Lower leg skin (tissue), 3 donors: ENCODE results near the gene ZIC5.

Experiments
- POLR2A ChIP-seq, 2 donors: fragments of 450-650 bp; IDR thresholded peaks; one replicate each; pipeline ENCODE4 v1.6.1; 2016 to 2017; ENCODE audit warnings: antibody characterized with exemption in 2 of 2, mild to moderate bottlenecking in 1 of 2, moderate library complexity in 1 of 2
- TF ChIP-seq, protein P1 (sequence below), 3 donors: fragments of 450-650 bp; IDR thresholded peaks; one replicate each; pipeline ENCODE4 v1.5.1; 2016; ENCODE audit warnings: antibody characterized with exemption in 3 of 3, mild to moderate bottlenecking in 3 of 3, moderate library complexity in 2 of 3

DNA sequence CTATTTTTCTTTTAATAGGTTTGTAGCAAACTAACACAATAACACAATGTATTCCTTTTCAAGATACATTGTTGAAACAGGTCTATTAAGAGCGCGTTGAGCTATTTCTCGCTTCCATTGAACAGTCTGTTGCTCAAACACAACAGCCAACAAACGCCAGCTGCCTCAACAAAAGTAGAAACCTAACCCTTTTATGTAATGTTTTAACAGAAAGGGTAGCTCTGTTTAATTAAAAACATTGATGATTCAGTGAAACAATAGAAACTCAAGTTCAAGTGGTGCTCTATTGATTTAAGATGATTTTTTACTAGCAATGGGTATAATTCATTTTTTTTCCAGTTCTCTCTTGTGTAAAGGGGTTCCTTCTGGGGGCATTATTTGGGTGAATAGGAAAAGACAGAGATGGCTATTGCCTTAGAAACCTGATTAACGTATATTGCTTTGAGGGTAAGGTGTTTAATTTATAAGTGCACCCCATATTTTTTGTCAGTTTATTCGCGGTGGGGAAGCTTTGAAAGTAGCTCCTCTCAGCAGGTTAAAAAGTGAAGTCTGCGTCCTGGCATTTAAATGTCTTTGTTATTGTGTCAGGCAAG is 24.9 kb upstream of the ZIC5 start:
- TF ChIP-seq, protein P1, sequence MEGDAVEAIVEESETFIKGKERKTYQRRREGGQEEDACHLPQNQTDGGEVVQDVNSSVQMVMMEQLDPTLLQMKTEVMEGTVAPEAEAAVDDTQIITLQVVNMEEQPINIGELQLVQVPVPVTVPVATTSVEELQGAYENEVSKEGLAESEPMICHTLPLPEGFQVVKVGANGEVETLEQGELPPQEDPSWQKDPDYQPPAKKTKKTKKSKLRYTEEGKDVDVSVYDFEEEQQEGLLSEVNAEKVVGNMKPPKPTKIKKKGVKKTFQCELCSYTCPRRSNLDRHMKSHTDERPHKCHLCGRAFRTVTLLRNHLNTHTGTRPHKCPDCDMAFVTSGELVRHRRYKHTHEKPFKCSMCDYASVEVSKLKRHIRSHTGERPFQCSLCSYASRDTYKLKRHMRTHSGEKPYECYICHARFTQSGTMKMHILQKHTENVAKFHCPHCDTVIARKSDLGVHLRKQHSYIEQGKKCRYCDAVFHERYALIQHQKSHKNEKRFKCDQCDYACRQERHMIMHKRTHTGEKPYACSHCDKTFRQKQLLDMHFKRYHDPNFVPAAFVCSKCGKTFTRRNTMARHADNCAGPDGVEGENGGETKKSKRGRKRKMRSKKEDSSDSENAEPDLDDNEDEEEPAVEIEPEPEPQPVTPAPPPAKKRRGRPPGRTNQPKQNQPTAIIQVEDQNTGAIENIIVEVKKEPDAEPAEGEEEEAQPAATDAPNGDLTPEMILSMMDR (IDR thresholded peaks at IDR 0.05), result no peak
- no peak for TF ChIP-seq POLR2A (IDR thresholded peaks at IDR 0.05)
